Myocyte (in vitro differentiated cells): ENCODE data around the gene ACOT13. TPM values are rescaled to one million over a fixed set of nuclear protein-coding genes. Genes with fewer than 3 reads are reported as not detected.
"Not testable (repeated sequence)": the region's sequence is repeated elsewhere in the genome, so short reads cannot be mapped to it uniquely, and the experiment has no call there.

Source experiments
- DNase-seq: peaks from one replicate; pipeline ENCODE4 v3.0.0-alpha.2; 2012; ENCODE audit warnings: low read depth
- polyA plus RNA-seq: library from polyadenylated mRNA; unstranded; fragments of >200 nt; gene quantifications from one replicate; pipeline ENCODE4 v1.2.1, GENCODE V29; 2012; ENCODE audit warnings: missing spikeins
- total RNA-seq: library from RNA; depleted of rRNA; stranded (reverse); fragments of >200 nt; gene quantifications from 2 replicates; pipeline ENCODE4 v1.2.3, GENCODE V29; 2014

Gene ACOT13
- total RNA-seq = 11.6 and 13.1 TPM in 2 replicates
- 36.3 TPM for polyA plus RNA-seq

DNA sequence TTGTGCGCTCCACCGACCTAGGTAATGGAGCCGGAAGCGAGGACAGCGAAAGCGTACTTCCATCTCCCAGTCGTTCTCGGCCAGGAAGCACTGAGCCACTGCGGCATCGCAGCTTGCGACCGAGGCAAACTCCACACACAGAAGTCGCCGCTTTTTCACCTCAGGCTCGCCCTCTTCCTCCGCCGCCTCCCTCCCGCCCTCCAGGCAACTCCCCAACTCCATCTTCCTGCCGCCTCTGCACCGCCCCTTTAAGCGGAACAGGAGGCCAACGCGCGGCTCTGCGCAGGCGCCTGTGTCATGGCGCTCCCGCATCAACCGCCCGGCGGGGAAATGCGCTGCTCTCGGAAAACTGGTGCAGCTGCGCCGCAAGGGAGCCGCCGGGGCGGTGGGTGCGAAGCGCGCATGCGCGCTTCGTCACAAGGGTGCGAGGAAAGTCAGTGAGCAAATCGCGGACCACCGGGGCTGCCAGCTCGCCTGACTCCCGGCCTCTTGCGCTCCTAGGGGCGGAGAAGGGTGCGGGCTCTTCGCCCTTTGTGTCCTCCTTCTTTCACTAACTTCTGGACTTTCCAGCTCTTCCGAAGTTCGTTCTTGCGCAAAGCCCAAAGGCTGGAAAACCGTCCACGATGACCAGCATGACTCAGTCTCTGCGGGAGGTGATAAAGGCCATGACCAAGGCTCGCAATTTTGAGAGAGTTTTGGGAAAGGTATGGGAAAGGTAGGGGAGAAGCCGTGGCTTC lies at the start of gene ACOT13, which contains the start of gene TDP2:
Gene ACOT13, plus strand, starts transcription at position 437 of the 737 bp plus-strand sequence. Its CDS starts 187 bp downstream, at position 624.
Gene TDP2, minus strand, starts transcription at position 259 of the 737 bp plus-strand sequence. Its CDS starts 37 bp downstream, at position 222.
- DNase-seq = peak; percentile 98

DNA sequence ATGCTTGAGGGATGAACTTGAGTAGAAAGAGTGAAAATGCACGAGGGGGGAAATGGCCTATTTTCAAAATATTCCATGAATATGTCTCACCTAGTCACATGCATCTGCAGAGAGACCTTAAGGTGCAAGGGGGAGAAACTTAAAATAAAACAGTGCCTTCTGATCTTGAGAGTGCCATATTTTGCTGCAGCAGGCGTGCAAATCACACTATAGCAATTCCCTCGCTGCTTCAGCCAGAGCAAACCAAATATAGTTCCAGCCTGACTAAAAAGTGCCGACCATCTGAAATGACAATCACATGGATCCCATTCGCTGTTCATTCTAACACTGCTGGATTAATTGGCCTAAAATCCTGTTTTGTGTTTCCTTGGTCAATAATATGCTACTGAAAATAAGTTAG lies 47.2 kb upstream of the ACOT13 start:
- DNase-seq = no peak

DNA sequence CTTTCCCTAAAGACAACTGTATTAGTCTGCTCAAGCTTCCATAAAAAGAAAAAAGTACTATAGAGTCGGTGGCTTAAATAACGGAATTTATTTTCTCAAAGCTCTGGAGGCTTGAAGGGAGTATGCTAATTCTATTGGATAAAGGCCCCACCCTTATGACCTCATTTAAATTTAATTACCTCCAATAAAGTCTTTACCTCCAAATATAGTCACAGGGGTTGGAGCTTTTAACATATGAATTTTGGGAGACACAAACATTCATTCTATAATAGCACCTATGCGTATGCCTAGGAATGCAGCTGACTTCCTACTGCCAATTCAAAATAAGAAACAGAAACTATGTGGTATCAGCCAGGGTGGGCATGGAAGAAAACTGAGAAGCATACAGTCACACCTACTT lies 46.2 kb upstream of the ACOT13 start:
- DNase-seq = no peak

DNA sequence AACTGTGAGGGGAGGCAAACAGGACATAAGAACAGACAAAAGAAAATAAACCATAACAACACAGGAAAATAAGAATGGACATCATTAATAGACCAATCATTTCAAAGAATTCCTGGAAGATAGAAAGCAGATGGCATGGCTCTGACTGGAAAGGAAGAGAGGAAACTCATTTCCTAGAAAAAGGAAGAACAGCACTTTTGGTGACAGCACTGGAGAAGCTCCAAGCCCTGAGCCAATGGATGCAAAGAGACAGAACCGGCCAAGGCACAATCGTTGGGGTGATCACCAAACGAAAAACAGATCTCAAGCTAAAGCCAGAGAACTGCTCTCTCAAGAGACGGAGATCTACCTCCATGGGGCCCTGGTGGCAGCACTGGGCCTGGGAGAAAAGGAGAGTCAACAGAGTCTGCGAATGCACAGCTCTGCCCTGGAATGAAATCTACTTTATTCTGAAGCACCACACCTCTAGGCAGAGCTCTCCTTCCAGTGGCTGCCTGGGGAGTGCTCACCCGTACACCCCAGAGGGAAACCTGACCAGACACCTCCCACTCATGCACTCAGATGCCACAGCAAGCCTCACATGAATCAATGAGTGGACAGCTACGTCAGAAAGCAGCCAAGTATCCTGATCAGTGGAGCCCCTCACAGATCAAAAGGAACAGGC lies 45.1 kb upstream of the ACOT13 start:
- DNase-seq = no peak

DNA sequence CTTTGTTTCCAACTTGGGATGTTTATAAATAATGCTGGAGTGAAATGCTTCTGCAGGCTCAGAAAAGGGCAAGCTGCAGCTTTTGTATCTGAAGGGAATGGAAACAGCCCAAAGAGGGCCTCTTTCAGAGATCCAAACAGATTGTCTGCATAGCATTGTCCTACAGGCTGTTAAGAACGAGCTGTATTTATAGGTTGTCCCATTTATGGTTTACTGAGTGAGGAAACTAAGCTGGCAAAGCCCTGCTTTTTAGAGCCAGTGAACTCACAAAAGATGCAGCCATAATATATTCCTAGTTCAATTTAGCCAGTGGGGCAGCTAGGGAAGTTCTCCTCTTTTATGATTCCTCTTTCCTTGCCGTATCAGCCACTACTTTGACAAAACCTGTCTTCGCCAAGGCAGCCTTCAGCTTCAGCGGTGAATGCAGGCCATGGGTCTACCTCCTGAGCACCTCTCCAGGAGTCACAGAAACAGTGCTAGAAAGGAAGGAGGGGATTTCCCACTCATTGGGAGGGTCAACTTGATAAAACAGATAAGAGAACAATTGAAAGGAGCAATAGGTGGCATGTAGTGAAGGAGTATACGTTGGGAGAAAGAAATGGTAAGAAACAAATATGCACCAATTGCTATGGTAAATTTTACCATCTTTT lies 35.9 kb upstream of the ACOT13 start:
- DNase-seq = no peak

DNA sequence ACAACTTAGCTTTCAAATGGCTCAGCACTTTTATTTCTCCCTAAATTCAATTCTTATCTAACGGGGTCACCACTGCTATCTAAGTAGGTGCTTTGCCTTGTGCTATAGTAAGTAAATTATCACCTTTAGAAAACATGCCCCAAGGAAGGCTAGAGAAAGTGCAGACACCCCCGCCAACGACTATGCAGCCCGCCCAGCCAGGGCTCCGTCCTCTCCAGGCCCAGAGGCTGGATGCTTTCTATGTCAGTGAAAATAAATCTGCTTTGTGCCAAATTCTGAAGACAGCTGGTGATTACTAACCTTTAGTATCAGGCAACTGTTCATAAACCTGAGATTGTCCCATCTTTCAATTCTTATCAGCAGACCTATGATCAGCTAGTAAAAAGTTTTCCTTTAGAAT lies 35.2 kb upstream of the ACOT13 start:
- DNase-seq = no peak

DNA sequence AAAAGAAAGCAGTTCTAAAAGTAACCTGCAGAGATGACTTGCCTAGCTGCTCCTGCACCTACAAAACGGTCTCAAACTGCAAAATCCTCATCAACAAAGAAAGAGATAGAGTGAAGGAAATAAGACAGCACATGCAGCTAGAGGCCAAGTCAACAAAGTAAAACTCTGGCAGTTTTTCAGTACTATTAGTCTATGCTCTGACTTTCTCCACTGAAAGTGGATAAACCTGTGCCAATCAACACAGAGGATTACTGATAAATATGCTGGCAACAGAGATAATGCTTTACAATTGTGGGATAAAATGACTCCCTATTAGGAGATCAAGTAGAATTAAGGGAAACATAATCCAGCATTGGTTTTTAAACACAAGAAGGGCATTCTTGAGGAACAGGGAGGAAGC lies 34.3 kb upstream of the ACOT13 start:
- DNase-seq = no peak

DNA sequence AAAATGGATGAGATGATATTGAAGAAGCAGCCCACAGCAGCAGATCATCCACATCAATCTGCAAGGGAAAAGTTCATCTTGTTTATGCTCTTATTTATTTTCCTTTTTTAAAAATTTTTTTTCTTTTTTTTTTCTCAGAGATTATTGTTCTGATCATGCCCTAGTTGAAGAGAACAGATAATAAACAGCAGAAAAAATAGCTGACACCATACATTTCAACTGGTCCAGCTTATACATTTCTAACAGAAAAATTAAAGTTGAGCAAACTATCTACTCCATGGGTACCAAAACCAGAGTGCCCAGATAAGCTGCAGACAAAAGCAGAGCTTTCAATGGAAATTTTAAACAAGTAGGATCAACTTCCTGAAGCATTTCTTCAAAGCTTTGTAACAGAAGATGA lies 30.2 kb upstream of the ACOT13 start:
- no peak for DNase-seq

DNA sequence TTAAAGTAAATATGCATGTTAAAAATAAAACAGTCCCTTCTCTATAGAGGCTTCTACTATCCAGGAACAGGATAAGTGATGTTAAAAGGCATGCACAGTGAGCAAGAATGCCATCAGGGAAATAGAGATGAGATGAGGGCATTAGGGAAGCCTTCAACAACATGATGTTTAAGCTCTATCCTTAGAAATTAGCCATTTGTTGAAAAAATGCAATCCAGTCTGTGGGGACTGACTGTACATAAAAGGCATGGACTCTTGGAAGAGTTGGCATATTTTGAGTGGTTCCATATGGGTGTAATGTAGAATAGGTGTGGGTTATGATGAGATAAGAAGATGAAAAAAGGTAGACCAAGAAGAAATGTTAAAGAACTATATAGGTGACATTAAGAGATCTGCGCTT lies 26.7 kb upstream of the ACOT13 start:
- DNase-seq = no peak

DNA sequence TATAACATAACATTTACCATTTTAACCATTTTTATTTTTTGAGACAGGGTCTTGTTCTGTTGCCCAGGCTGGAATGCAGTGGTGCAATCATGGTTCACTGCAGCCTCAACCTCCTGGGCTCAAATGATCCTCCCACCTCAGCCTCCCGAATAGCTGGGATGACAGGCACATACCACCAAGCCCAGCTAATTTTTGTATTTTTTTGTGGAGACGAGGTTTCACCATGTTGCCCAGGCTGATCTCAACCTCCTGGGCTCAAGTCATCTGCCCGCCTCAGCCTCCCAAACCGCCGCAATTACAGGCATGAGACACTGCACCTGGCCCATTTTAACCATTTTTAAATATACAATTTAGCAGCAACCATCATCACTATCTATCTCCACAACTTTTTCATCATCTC lies 26.2 kb upstream of the ACOT13 start:
- DNase-seq = not testable (repeated sequence)

DNA sequence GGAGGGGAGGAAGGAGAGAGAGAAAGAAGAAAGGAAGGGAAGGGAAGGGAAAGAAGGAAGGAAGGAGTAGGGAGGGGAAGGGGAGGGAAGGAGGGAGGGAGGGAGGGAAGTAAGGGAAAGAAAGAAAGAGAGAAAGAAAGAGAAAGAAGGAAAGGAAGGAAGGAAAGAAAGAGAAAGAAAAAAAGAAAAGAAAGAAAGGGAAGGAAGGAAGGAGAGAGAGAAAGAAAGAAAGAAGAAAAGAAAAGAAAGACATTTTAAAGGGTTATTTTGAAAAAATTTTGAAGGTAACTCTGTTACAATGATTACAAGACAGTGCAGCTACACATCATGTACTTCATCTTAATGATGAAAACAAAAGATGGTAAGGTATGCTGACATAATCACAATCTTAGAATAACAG lies 24.8 kb upstream of the ACOT13 start:
- no peak for DNase-seq

DNA sequence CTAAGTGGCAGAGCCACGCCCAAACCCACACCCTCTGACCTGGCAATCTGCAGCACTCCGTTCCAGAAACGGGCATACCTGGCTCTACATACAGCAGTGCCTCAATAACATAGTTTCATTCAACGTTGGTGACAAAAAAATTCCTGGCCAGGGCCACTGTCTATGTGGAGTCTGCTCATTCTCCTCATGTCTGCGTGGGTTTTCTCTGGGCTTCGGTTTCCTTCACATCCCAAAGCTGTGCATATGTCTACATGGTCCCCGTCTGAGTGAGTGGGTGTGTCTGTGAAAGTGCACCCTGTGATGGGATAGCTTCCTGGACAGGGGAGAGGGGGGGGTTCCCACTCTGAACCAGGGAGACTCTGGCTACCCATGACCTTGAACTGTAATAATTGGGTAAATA lies 23.0 kb upstream of the ACOT13 start:
- DNase-seq = no peak

DNA sequence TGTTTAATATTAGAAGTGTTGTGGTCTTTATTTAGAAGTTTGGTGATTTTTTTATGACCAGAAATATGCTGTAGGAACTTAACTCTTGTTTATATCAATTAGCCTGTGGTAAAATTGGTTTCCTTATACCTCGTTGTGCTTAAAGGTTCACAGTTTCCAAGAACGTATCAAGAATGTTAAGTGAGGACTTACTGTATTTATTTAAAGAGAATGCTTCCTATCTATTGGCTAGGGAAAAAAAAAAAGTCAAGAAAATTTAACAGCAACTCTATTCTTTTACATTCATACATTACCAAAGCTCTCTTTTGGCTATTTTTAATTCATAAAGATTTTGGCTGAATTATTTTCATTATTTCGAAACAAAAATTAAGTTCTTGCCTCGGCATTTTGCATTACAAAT lies 22.5 kb upstream of the ACOT13 start:
- no peak for DNase-seq

DNA sequence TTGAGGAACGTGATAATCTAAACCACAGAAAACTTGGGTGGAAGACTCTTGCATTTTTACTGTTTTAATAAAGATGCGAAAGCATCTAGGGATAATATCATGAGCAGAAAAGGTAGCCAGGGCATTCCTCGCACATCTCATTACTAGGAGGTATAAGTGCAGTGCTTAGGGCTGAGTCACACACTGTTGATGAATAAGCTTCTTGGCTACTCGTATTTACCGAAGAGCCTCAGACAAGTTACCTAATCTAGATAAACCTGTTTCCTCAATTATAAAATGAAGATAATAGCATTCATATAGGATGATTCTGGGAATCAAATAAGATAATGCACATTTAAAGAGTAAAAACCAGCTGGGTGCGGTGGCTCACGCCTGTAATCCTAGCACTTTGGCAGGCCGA lies 20.1 kb upstream of the ACOT13 start:
- no peak for DNase-seq

DNA sequence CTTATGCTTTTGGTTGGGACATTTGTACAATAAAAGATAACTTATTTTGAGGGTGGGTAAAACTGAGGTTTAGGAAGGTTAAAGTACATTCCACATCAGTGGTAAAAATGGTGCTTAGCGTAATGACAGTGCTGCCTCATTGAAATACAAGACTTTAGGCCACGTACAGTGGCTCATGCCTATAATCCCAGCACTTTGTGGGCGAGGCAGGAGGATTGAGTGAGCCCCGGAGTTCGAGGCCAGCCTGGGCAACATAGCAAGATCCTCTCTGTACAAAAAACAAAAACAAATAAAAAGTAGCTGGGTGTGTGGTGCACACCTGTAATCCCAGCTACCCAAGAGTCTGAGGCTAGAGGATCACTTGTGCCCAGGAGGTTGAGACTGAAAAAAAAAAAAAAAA lies 18.6 kb upstream of the ACOT13 start:
- no peak for DNase-seq

DNA sequence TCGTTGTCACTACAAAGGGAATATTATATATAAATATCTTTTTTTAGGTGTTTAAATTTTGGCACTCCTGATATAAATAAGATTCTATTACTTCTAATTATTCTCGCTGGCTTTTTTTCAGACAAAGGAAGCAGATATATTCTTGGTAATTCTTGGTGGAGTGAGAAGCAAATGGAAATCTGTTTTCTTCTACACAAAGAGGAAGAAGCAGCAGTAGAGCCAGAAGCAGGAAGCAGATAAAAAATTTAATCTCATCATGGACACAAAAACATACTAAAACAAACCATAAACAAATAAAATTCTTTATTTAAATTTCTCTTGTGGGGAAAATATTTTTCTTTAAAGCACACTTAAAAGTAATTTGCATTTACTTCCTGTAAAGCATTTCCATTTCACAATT lies 17.2 kb upstream of the ACOT13 start:
- no peak for DNase-seq

DNA sequence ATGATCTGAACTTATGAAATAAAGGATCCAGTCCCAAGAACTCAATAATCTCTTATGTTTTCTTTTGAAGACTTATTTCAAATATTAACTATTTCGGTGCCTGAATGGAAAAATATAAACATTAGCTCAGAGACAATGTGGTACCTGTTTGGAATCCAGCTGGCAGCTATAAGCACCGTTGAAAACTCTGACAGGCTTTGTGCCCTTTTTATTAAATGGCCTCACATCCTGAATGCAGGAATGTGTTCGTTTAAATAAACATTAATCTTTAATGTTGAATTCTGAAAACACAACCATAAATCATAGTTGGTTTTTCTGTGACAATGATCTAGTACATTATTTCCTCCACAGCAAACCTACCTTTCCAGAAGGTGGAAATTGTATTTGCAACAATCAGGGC lies 16.5 kb upstream of the ACOT13 start:
- DNase-seq = no peak

DNA sequence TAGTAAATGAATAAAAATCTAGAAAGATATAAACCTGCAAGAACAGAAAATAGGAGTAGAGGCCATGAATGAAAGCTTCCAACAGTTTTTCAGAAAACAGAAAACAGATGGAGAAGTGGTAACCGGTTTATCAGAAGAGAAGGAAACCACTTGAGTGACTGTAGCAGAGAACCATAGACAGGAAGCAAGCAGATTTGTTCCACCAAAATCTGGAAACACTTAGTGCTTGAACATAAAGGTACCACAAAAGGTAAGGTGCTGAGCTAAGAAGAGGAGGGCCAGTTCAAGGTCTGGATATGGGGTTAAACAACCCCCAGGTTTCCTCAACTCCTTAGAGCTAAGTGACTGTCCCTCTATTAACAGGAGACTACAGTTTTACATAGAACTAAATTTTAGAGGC lies 11.7 kb upstream of the ACOT13 start:
- DNase-seq = no peak

DNA sequence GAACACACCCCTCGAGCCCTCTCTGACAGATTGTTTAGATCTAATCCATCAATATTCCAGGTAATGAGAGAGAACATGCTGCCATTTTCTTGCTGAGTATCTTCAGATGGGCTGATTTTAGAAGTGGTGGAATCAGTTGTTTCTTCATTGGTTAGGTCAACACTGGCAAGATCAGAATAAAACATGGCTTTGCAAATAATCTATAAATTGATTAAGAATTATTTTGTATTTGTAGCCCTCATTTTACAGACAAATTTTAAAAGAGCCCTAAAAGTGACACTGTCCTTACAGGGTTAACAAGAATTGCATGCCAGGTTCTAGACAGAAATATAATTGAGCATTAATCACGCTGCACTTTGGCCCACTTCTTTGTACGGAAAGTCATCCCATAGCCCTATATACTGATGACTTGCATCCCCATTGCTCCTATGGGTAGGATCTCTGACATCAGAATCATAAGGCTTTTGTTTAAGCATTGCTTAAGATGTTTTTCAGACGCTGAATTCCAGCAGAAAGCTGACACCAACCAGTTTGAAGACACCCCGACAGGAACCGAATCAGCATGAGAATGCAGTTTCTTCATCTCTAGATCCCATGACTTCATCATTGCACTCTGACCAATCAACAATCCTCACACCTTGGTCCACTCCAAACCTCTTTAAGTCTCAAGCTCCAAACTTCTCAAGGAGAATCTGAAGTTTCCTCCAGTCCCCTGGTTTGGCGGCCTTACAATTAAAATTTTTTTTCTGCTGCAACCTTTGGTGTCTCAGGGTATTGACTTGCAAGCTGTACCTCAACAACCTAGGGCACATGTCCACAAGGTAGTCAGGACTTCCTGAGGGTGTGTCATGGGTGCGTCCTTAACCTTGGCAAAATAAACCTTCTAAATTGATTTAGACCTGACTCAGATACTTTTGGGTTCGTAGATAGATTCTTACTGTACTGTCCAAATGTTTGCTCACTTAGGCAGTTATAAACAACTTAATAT lies 8.0 kb upstream of the ACOT13 start:
- no peak for DNase-seq

DNA sequence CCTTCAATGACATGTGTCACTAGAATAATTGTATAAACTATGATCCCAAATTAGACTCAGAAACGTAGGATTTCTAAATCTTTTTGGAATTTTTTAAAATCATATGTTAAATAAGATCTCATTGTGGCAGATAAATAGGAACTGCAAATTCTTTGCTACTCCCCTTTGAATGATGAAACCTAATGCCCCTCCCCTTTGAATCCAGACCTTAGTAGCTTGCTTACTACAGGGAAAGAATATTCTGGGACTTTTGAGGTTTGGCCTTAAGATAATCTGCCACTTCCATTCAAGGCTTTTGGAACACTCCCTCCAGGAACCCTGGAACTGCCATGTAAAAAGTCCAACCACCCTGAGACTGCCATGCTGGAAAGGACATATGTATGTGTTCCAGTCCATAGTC lies 7.3 kb upstream of the ACOT13 start:
- no peak for DNase-seq

DNA sequence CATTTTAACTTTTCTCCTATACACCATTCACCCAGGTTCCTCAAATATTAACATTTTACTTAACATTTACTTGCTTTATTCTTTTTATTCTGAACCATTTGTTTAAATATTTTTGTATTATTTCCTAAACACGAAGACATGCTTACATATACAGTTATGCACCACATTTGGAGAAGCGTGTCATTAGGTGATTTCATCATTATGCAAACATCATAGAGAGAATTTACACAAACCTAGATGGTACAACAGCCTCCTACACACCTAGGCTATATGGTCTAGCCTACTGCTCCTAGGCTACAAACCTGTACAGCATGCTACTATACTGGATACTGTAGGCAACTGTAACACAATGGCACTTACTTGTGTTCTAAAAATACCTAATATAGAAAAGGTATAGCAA lies 6.8 kb upstream of the ACOT13 start:
- DNase-seq = no peak
